ENCODE results near the gene PLAGL1.
"Not testable (repeated sequence)": the region's sequence is repeated elsewhere in the genome, so short reads cannot be mapped to it uniquely, and the experiment has no call there.

Gene PLAGL1

DNA sequence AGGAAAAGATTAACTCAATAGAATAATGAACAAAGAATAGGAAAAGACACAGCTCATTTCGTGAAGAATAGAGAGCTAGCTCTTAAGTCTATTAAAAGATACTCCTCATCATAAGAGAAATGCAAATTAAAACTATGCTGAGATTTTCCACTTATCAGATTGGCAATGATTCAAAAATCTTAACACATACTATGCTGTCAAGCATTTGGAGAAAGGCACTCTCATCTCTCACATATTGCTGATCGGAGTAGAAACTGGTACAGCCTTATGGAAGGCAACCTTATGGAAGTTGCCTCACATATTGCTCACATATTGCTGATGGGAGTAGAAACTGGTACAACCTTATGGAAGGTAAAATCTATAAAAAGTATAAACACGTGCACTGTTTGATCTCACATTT is 21.4 kb upstream of the PLAGL1 start:
- H3K27me3 ChIP-seq (ENCODE audit: insufficient read depth, low read length) = no peaks in the 10 kb centered on the region
- H3K9me3 ChIP-seq (ENCODE audit: low read length) = no peaks in the 10 kb centered on the region
- H2AFZ ChIP-seq (ENCODE audit: low read depth, low read length) = no peak overlapping the region
- no peak overlapping the region for H3K4me3 ChIP-seq (ENCODE audit: low read length)
- no peaks in the 10 kb centered on the region for H3K4me1 ChIP-seq (ENCODE audit: insufficient read depth, low read length)
- no peaks in the 10 kb centered on the region for H3K36me3 ChIP-seq (ENCODE audit: insufficient read depth, low read length)

DNA sequence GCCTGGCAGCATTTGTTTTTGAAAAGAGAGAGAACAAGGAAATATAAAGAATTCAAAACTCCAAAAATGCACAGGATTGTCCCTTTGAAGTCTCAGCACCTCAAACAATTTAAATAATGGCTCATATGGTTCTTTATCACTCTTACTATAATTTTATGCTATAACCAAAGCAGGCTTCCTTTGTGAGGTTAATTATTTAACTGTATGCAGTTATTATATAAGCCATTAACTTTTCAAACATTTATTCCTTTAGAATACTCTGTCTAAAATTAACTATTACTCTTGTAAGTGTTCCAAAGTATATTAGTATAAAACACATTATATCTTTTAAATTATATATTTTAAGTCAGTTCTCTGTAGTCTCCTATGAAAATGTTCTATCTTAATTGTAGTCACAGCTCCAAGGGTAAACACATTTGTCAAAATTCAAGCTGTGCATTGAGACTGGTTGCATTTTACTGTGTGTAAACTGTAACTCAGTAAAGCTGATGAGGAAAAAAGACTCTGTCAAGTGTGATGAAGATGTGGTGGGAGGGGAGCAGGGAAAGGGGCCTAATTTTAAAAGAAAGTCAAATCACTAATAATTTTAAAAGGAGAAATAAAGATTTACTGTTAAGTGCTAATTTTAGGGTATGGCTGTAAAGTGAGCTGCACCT is 20.0 kb upstream of the PLAGL1 start:
- Histone ChIP-seq H3K9me3 (ENCODE audit: low read length) (no peaks in the 10 kb centered on the region), H3K4me3 (ENCODE audit: low read length) (no peak overlapping the region), H3K27me3 (ENCODE audit: insufficient read depth, low read length) (no peaks in the 10 kb centered on the region), H3K36me3 (ENCODE audit: insufficient read depth, low read length) (no peaks in the 10 kb centered on the region), H2AFZ (ENCODE audit: low read depth, low read length) (no peak overlapping the region), H3K4me1 (ENCODE audit: insufficient read depth, low read length) (no peaks in the 10 kb centered on the region)

DNA sequence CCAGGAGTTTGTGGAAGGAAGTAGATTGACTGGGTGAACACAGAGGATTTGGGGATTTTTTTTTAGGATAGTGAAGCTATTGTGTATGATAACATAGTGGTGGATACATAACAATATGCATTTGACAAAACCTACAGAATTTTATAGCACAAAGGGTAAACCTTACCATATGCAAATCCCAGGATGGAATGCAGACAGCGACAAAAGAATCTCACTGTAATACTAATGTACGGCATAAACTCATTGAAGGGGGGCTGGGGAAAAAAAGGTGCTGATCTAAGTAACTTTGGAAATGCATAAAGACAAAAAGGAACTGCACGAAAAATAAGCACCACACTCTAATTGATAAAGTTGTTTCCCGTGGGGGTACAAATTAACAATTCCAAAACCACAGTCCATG is 15.2 kb upstream of the PLAGL1 start:
- H3K27me3 ChIP-seq (ENCODE audit: insufficient read depth, low read length) = no peaks in the 10 kb centered on the region
- H3K4me3 ChIP-seq (ENCODE audit: low read length) = no peak overlapping the region
- H3K36me3 ChIP-seq (ENCODE audit: insufficient read depth, low read length) = no peaks in the 10 kb centered on the region
- H2AFZ ChIP-seq (ENCODE audit: low read depth, low read length) = no peak overlapping the region
- H3K9me3 ChIP-seq (ENCODE audit: low read length) = no peaks in the 10 kb centered on the region
- no peaks in the 10 kb centered on the region for H3K4me1 ChIP-seq (ENCODE audit: insufficient read depth, low read length)

DNA sequence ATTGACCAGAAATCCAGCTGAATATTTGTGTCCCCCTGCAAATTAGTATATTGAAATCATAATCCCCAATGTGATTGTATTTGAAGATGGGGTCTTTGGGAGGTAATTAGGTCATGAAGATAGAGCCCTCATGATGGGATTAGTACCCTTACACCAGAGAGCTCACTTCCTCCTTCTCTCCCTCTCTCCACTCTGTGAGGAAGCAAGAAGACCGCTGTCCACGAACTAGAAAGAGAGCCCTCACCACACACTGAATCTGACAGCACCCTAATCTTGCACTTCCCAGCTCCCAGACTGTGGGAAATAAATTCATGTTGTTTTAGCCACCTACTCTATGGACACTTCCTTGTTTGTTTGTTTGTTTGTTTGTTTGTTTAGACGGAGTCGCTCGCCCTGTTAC is 11.9 kb upstream of the PLAGL1 start:
- no peaks in the 10 kb centered on the region for H3K4me1 ChIP-seq (ENCODE audit: insufficient read depth, low read length)
- H3K9me3 ChIP-seq (ENCODE audit: low read length) = no peaks in the 10 kb centered on the region
- no peak overlapping the region for H3K4me3 ChIP-seq (ENCODE audit: low read length)
- no peak overlapping the region for H2AFZ ChIP-seq (ENCODE audit: low read depth, low read length)
- no peaks in the 10 kb centered on the region for H3K36me3 ChIP-seq (ENCODE audit: insufficient read depth, low read length)
- H3K27me3 ChIP-seq (ENCODE audit: insufficient read depth, low read length) = no peaks in the 10 kb centered on the region

DNA sequence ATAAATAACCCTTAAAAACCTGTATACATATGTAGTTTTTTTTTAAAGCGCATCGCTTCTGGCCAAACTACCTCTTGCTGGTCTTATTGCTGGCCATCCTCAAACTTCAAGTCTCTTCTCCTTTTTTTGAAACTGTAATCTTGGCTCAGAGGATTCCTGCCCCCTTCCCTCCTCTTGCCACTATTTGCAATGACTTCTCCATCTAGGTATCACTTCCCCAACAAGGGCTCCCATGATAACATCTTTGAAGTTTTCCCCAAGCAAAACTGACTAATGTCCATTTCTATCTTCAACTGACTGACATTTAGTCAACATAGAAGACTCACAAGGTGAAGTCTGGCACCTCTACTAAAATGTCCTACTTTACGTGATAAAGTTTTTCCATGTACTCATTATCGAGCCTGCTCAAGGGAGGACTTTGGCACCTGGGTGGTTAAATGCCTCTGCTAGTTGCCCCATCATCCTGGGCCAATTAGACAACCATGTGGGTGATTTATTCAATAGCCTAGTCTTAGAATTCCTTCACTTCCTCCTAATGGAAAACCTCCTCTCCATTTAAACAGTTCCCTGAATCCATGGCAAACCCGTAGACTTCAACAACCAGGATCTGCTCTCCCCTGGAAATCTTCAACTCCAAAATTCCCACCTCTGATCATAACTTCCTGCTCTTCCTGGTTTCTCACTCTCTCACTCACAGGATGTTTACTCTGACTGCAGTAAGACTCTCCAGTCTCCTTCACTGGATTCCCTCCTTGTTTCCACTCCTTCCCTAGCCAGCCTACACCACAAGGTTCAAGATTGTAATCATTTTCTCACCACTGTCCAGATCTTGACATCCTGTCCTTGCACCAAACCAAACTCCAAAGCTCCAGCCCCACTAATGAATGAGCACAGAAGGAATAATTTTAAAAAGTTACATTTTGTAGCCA is 9.4 kb upstream of the PLAGL1 start:
- H3K9me3 ChIP-seq (ENCODE audit: low read length) = no peaks in the 10 kb centered on the region
- H3K4me3 ChIP-seq (ENCODE audit: low read length) = no peak overlapping the region
- no peaks in the 10 kb centered on the region for H3K27me3 ChIP-seq (ENCODE audit: insufficient read depth, low read length)
- no peaks in the 10 kb centered on the region for H3K36me3 ChIP-seq (ENCODE audit: insufficient read depth, low read length)
- peaks cover 3% of the 10 kb centered on the region for H3K4me1 ChIP-seq (ENCODE audit: insufficient read depth, low read length)
- no peak overlapping the region for H2AFZ ChIP-seq (ENCODE audit: low read depth, low read length)

DNA sequence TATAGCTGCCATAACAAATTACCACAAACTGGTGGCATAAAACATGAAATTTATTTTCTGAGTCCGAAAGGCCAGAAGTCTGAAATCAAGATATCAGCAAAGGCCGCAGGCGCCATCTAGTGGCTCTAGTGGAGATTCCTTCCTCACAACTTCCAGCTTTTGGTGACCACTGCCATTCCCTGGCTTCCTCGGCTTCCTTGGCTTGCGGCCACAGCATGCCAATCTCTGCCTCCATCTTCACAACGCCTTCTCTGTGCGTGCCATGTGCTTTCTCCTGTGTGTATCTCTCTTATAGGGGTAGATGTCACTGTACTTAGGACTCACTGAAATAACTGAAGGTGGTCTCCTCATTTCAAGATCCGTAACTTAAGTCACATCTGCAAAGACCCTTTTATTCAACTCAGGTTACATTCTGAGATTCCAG is 5.4 kb upstream of the PLAGL1 start:
- Histone ChIP-seq H2AFZ (ENCODE audit: low read depth, low read length) (no peak overlapping the region), H3K4me3 (ENCODE audit: low read length) (no peak overlapping the region), H3K9me3 (ENCODE audit: low read length) (no peaks in the 10 kb centered on the region), H3K36me3 (ENCODE audit: insufficient read depth, low read length) (no peaks in the 10 kb centered on the region), H3K27me3 (ENCODE audit: insufficient read depth, low read length) (no peaks in the 10 kb centered on the region), H3K4me1 (ENCODE audit: insufficient read depth, low read length) (peaks cover 3% of the 10 kb centered on the region)

DNA sequence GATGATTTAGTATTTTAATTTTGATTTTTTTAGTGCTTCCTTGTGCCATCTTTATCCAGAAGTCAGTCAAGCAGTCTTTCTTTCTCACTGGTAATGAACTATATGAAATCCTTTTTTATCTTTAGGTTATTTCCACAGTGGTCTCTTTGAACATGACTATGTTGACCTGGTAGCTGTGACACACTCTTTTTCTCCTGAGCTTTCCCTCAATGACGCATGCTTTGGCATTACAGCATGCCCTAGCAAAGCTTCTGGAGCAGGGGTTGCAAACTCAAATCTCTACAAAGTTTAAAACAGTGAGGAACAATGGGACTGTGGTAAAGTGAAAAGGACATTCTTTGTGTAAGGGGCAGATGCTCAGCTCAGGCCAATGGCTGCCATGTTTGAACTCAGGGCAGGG is 4.5 kb upstream of the PLAGL1 start:
- Histone ChIP-seq H3K4me3 (ENCODE audit: low read length) (no peak overlapping the region), H3K36me3 (ENCODE audit: insufficient read depth, low read length) (no peaks in the 10 kb centered on the region), H3K27me3 (ENCODE audit: insufficient read depth, low read length) (no peaks in the 10 kb centered on the region), H2AFZ (ENCODE audit: low read depth, low read length) (no peak overlapping the region), H3K9me3 (ENCODE audit: low read length) (no peaks in the 10 kb centered on the region), H3K4me1 (ENCODE audit: insufficient read depth, low read length) (peaks cover 3% of the 10 kb centered on the region)

DNA sequence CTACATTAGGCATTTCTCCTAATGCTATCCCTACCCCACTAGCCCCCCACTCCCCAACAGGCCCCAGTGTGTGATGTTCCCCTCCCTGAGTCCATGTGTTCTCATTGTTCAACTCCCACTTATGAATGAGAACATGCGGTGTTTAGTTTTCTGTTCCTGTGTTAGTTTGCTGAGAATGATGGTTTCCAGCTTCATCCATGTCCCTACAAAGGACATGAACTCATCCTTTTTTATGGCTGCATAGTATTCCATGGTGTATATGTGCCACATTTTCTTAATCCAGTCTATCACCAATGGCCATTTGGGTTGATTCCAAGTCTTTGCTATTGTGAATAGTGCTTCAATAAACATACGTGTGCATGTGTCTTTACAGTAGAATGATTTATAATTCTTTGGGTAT is 1.6 kb upstream of the PLAGL1 start:
- H2AFZ ChIP-seq (ENCODE audit: low read depth, low read length); H3K4me1 ChIP-seq (ENCODE audit: insufficient read depth, low read length); H3K27me3 ChIP-seq (ENCODE audit: insufficient read depth, low read length); H3K4me3 ChIP-seq (ENCODE audit: low read length); H3K36me3 ChIP-seq (ENCODE audit: insufficient read depth, low read length); H3K9me3 ChIP-seq (ENCODE audit: low read length): not testable (repeated sequence)

DNA sequence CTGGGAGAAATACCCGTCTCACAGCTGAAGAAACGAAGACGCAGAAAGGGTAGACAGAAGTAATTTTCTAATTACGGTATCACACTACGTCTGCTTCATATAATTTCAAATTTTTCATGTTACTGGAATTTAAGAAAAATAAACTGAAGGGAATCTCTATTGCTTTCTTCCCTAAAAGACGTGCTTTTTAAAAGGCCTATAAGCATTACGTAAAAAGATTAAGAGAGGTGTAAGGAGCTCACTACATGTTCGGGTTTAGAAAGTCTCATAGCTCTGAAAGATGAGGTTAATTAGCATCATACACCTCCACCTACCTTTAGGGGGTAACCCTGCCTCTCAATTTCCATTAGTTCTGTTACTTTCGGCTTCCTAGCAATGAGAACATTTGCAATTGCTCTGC is 787 bp upstream of the PLAGL1 start:
- peak overlapping the region; percentile 84 for H3K4me3 ChIP-seq (ENCODE audit: low read length)
- no peaks in the 10 kb centered on the region for H3K27me3 ChIP-seq (ENCODE audit: insufficient read depth, low read length)
- H3K9me3 ChIP-seq (ENCODE audit: low read length) = no peaks in the 10 kb centered on the region
- peaks cover 7% of the 10 kb centered on the region for H3K4me1 ChIP-seq (ENCODE audit: insufficient read depth, low read length)
- H2AFZ ChIP-seq (ENCODE audit: low read depth, low read length) = peak overlapping the region; percentile 51
- H3K36me3 ChIP-seq (ENCODE audit: insufficient read depth, low read length) = no peaks in the 10 kb centered on the region

DNA sequence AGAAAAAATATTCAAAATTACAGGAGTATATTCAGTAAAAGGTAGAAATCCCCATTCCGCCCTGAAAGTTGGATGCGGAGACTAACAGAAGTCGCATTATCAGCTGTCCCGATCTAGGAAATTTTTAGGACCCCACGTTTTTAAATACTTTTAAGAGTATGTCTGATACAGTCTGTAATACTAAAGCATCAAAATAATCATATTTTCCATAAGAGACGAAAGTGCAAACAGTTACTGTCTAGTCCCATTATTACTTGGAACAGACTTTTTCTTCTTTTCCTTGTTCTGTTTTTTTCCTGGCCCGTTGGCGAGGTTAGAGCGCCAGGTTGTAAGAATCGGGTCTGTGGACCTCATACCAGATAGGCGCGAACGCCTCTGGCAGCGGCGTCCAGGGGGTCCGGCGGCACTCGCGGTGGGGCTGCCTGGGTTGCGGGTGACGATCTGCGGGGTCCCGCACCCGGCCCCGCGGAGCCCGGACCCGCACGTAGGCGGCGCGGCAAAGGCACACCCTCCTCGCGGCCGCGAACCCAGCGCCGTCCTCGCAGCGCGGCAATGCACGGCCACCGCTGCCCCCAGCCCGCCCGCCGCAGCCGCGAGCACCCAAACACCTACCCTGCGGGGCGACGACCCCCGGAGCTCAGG is 460 bp downstream of the PLAGL1 start:
- Histone ChIP-seq H2AFZ (ENCODE audit: low read depth, low read length) (peak overlapping the region; percentile 51), H3K36me3 (ENCODE audit: insufficient read depth, low read length) (no peaks in the 10 kb centered on the region), H3K4me1 (ENCODE audit: insufficient read depth, low read length) (peaks cover 5% of the 10 kb centered on the region), H3K9me3 (ENCODE audit: low read length) (peaks cover 2% of the 10 kb centered on the region), H3K27me3 (ENCODE audit: insufficient read depth, low read length) (no peaks in the 10 kb centered on the region), H3K4me3 (ENCODE audit: low read length) (peak overlapping the region; percentile 84)

DNA sequence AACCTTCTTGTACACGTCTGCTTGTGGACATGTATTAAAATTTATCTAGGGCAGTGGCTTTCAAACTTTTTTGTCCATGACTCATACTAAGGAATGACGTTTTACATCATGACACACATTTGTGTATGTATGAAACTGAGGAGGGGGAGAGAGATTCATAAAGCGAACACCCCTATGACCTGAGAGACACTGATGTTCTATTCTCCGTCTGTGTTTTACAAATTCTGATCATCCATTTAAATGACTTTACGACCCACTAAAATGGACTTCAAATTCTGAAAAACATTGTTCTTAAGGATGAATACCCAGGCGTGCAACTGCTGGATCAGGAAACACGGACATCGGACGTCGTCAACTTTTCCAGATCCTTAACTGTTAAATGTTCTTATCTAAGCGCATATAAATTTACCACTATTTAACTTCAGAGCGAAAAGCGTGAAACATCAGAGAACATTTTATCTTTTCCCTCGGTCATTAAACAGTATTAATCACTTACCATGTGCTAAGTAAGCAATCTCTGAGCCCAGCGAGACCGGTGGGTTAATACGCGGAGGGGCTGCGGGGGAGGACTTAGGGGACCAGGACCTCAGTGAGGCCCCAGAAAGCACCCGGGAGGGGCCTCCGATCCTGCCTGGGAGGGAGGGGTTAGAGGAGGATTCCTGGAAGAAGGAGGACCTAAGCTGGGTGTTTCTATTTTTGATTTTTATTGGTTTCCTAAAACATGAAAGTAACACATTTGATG is 1.2 kb downstream of the PLAGL1 start:
- Histone ChIP-seq H3K4me3 (ENCODE audit: low read length) (peak overlapping the region; percentile 84), H3K36me3 (ENCODE audit: insufficient read depth, low read length) (no peaks in the 10 kb centered on the region), H2AFZ (ENCODE audit: low read depth, low read length) (peak overlapping the region; percentile 51), H3K27me3 (ENCODE audit: insufficient read depth, low read length) (no peaks in the 10 kb centered on the region), H3K9me3 (ENCODE audit: low read length) (peaks cover 5% of the 10 kb centered on the region), H3K4me1 (ENCODE audit: insufficient read depth, low read length) (peaks cover 5% of the 10 kb centered on the region)

DNA sequence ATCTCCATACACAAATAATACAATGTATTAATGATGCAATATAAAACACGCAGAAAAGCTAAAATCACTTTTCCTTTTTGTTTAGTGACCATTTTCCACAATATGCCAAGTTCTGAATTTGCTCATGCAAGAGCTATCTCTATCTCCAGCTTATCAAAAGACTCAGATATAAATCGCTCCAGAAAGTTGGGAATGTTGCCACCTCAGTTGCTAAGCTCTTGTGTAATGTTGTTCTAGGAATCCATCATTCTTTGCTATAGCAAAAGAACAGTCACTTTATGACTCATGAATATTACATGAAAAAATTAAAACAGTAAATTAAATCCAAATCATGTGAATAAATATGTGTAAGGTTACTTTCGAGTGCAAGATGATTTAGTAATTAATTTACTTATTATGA is 8.7 kb downstream of the PLAGL1 start:
- Histone ChIP-seq H3K4me3 (ENCODE audit: low read length) (no peak overlapping the region), H3K36me3 (ENCODE audit: insufficient read depth, low read length) (no peaks in the 10 kb centered on the region), H3K9me3 (ENCODE audit: low read length) (peaks cover 7% of the 10 kb centered on the region), H3K27me3 (ENCODE audit: insufficient read depth, low read length) (no peaks in the 10 kb centered on the region), H3K4me1 (ENCODE audit: insufficient read depth, low read length) (no peaks in the 10 kb centered on the region), H2AFZ (ENCODE audit: low read depth, low read length) (no peak overlapping the region)

DNA sequence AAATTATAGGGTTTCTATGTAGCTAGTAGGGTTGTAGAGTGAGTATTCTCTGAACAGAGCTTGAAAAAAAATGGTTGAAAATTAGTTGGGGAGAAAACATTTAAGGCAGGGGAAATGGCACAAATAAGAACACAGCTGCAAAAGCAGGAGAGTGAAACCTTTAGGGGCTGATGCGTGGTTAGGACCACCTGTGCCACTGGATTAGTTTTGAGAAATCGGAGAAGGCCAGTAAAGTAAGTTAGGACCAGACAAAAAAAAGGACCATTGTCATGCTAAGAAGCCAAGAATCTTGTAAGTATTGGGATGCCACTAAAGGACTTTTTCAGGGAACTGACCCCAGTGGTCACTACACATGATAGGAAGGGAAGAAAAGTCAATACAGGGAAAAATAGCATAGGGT is 9.4 kb downstream of the PLAGL1 start:
- H3K36me3 ChIP-seq (ENCODE audit: insufficient read depth, low read length) = no peaks in the 10 kb centered on the region
- peaks cover 7% of the 10 kb centered on the region for H3K9me3 ChIP-seq (ENCODE audit: low read length)
- H3K4me3 ChIP-seq (ENCODE audit: low read length) = no peak overlapping the region
- no peaks in the 10 kb centered on the region for H3K27me3 ChIP-seq (ENCODE audit: insufficient read depth, low read length)
- H3K4me1 ChIP-seq (ENCODE audit: insufficient read depth, low read length) = no peaks in the 10 kb centered on the region
- no peak overlapping the region for H2AFZ ChIP-seq (ENCODE audit: low read depth, low read length)
